MG63 (cell line): ENCODE results near the gene PCBP2. TPM values are rescaled to one million over a fixed set of nuclear protein-coding genes. Genes with fewer than 3 reads are reported as not detected.
"Not testable (repeated sequence)": the region's sequence is repeated elsewhere in the genome, so short reads cannot be mapped to it uniquely, and the experiment has no call there.

Experiments
- DNase-seq: peaks from one replicate; pipeline ENCODE4 v3.0.0-alpha.2; 2020
- H3K27me3 ChIP-seq: fragments of 250-450 bp; sonication (Bioruptor Pico); 2 replicates; pipeline ENCODE4 v1.5.1; 2020; ENCODE audit warnings: mild to moderate bottlenecking, moderate library complexity
- H3K36me3 ChIP-seq: fragments of 250-450 bp; sonication (Bioruptor Pico); 2 replicates; pipeline ENCODE4 v1.5.1; 2020; ENCODE audit warnings: mild to moderate bottlenecking, moderate library complexity
- H3K4me3 ChIP-seq: fragments of 250-450 bp; sonication (Bioruptor Pico); 2 replicates; pipeline ENCODE4 v1.5.1; 2020; ENCODE audit warnings: mild to moderate bottlenecking, moderate library complexity
- H3K9me3 ChIP-seq: fragments of 250-450 bp; sonication (Bioruptor Pico); 2 replicates; pipeline ENCODE4 v1.5.1; 2020; ENCODE audit warnings: mild to moderate bottlenecking, moderate library complexity
- total RNA-seq: library from RNA; depleted of rRNA; stranded (reverse); fragments of >200 nt; shearing (Covaris generic); gene quantifications from 2 replicates; pipeline ENCODE4 v1.2.3, GENCODE V29; 2014; ENCODE audit warnings: low replicate concordance

PCBP2 gene
- total RNA-seq, 1 experiment from 2014 or later, result 279 TPM

DNA sequence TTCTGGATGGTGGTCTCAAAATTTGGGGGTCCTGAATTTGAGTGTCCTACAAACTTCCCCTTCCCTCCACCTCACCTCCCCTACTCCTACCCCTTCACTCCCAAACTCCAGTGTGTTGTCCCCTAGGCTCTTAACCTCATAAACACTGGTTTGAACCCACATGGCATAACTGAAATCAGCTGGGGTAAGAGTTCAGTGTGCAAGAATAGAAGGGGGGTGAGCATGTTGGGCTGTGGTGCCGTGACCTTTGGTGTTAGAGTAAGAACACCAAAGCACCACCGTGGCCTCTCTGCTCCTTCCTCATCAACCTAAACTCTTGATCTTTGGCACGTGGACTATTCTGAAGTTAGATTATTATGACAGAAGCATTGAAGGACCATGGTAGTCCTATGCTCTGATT lies 11.0 kb downstream of the PCBP2 start:
- DNase-seq, result no peak
- no peaks in the 10 kb centered on the region for H3K27me3 ChIP-seq
- H3K4me3 ChIP-seq, result no peak overlapping the region
- H3K36me3 ChIP-seq, result peaks cover 97% of the 10 kb centered on the region
- H3K9me3 ChIP-seq, result no peaks in the 10 kb centered on the region

DNA sequence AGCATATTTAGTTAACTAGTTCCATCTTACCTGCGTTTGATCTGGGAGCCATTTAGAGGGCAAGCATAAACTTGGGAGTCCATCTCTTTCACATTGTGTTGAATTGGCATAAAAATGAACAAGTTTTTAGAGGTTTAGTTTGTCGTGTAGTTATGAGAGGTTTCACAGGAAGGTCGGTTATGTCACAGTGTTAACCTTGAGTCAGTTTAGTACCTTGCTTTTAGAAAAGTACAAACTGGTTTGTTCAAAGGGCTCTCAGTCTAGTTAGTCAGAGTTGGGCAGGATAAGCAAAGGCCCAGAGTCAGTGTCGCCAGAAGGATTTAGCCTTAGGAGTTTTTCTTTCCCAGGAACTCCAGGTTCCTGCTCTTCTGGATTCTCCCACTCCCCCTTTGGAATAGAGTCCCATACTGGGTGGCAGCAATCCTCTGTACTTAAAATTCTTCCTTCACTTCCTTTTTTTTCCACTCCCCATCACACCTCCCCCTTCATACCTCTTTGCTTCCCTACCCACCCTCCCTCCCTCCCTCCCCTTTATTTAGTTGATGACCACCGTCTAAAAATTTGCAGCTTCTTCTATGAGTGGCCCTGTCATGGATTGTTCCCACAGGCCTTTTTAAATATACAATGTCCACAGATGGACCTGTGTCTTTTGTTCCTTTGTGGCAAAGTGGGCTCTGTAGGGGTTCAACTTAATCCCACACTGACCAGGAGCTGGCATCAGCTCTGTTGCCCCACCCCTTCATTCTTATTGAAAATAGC lies 12.1 kb downstream of the PCBP2 start:
- no peak overlapping the region for H3K4me3 ChIP-seq
- H3K36me3 ChIP-seq, result peaks cover 97% of the 10 kb centered on the region
- no peak for DNase-seq
- H3K9me3 ChIP-seq, result no peaks in the 10 kb centered on the region
- no peaks in the 10 kb centered on the region for H3K27me3 ChIP-seq

- H3K27me3 ChIP-seq, result no peaks in the 10 kb centered on the region
- no peak for DNase-seq
- peaks cover 97% of the 10 kb centered on the region for H3K36me3 ChIP-seq
- H3K4me3 ChIP-seq, result no peak overlapping the region
- no peaks in the 10 kb centered on the region for H3K9me3 ChIP-seq
Observed at GRCh38 chr12:53464685-53465418, 12.9 kb downstream of the PCBP2 start.

GRCh38 chr12:53465679-53466078 lies 13.8 kb downstream of the PCBP2 start:
- Histone ChIP-seq H3K36me3 (peaks cover 97% of the 10 kb centered on the region), H3K9me3 (no peaks in the 10 kb centered on the region), H3K27me3 (no peaks in the 10 kb centered on the region), H3K4me3 (no peak overlapping the region)
- DNase-seq, result no peak

DNA sequence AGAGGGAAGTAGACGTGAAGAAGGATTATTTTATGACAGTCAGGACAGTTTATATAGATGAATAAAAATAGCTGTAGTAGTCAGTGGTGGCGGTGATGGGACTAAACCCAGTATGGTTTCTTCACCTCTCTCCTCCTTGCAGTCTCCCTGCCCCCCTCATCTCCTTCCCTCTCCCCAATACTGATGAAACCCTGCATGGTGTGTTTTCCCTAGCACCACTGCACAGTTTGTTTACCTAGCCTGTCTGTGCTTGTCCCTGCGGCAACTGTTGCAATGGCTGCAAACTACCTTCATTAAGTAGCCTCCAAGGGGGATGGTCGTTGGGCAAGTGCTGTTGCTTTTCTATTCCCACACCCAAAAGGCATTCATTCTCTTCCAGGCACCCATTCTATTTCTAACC lies 14.7 kb downstream of the PCBP2 start:
- Histone ChIP-seq H3K4me3 (no peak overlapping the region), H3K27me3 (no peaks in the 10 kb centered on the region), H3K9me3 (no peaks in the 10 kb centered on the region), H3K36me3 (peaks cover 94% of the 10 kb centered on the region)
- no peak for DNase-seq

GRCh38 chr12:53467082-53467481 lies 15.2 kb downstream of the PCBP2 start:
- no peak for DNase-seq
- Histone ChIP-seq H3K36me3 (peaks cover 94% of the 10 kb centered on the region), H3K27me3 (no peaks in the 10 kb centered on the region), H3K4me3 (no peak overlapping the region), H3K9me3 (no peaks in the 10 kb centered on the region)

GRCh38 chr12:53467880-53468279 lies 16.0 kb downstream of the PCBP2 start:
- Histone ChIP-seq H3K4me3 (no peak overlapping the region), H3K27me3 (no peaks in the 10 kb centered on the region), H3K36me3 (peaks cover 94% of the 10 kb centered on the region), H3K9me3 (no peaks in the 10 kb centered on the region)
- DNase-seq, result no peak

DNA sequence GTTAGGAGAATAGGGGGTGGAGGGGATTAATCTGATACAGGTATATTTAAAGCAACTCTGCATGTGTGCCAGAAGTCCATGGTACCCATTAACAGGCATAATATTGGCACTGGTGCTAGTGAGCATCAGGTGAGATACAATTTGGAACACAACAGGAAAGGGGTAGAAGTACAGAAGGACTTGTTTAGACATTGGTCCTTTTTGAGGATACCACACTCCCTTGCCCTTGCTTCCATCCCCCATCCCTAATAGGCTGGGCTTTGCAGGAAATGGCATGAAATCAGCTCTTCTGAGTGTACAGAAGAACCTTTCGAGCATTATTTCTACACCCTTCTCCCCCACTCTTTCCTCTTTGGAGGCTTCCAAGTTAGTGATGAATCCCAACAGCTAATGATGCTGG lies 16.4 kb downstream of the PCBP2 start:
- H3K27me3 ChIP-seq, result no peaks in the 10 kb centered on the region
- H3K4me3 ChIP-seq, result no peak overlapping the region
- no peak for DNase-seq
- H3K9me3 ChIP-seq, result no peaks in the 10 kb centered on the region
- H3K36me3 ChIP-seq, result peaks cover 94% of the 10 kb centered on the region

DNA sequence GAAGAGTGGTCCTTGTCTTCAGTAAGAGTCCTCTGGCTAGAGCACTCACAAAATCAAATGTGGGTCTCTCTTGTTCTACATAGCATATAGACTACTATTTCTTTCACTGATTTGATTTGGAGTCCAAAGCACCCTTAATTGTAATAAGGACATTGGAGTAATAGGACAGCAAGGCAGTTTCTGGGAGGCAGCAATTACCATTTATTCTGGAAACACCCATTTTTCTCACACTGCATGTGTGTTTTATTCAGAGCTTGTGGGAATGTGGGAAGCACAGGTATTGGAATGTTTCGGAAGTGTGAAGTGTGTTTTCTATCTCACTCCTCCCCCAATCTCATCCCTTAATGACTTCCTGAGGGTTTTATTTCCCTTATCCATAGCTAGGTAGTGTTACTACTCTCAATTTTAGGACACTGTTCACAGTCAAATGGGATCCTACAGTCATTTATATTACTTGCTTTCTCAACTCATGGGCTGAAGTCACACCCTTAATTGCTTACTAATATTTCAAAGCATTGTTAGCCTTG lies 20.2 kb downstream of the PCBP2 start:
- Histone ChIP-seq H3K9me3 (no peaks in the 10 kb centered on the region), H3K4me3 (no peak overlapping the region), H3K27me3 (no peaks in the 10 kb centered on the region), H3K36me3 (peaks cover 96% of the 10 kb centered on the region)
- DNase-seq, result no peak

- H3K36me3 ChIP-seq, result peaks cover 97% of the 10 kb centered on the region
- H3K27me3 ChIP-seq, result no peaks in the 10 kb centered on the region
- H3K4me3 ChIP-seq, result no peak overlapping the region
- no peak for DNase-seq
- no peaks in the 10 kb centered on the region for H3K9me3 ChIP-seq
Observed at GRCh38 chr12:53474077-53474476, 22.2 kb downstream of the PCBP2 start.

- Histone ChIP-seq H3K36me3 (peaks cover 95% of the 10 kb centered on the region), H3K27me3 (no peaks in the 10 kb centered on the region), H3K4me3 (no peak overlapping the region), H3K9me3 (no peaks in the 10 kb centered on the region)
- no peak for DNase-seq
Observed at GRCh38 chr12:53474819-53475218, 22.9 kb downstream of the PCBP2 start.

GRCh38 chr12:53476769-53477209 lies 24.9 kb downstream of the PCBP2 start:
- Histone ChIP-seq H3K36me3 (peaks cover 93% of the 10 kb centered on the region), H3K27me3 (no peaks in the 10 kb centered on the region), H3K4me3 (no peak overlapping the region), H3K9me3 (no peaks in the 10 kb centered on the region)
- DNase-seq, result no peak

GRCh38 chr12:53478865-53479264 lies 27.0 kb downstream of the PCBP2 start:
- Histone ChIP-seq H3K36me3 (peaks cover 92% of the 10 kb centered on the region), H3K9me3 (no peaks in the 10 kb centered on the region), H3K4me3 (no peak overlapping the region), H3K27me3 (no peaks in the 10 kb centered on the region)
- no peak for DNase-seq

DNA sequence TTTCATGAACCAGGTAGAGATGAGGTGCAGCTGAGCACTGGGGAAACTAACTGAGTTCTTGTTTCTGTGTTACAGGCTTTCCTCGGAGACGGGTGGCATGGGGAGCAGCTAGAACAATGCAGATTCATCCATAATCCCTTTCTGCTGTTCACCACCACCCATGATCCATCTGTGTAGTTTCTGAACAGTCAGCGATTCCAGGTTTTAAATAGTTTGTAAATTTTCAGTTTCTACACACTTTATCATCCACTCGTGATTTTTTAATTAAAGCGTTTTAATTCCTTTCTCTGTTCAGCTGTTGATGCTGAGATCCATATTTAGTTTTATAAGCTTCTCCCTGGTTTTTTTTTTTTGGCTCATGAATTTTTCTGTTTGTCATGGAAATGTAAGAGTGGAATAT lies 27.4 kb downstream of the PCBP2 start:
- DNase-seq, result no peak
- no peaks in the 10 kb centered on the region for H3K27me3 ChIP-seq
- peaks cover 92% of the 10 kb centered on the region for H3K36me3 ChIP-seq
- no peaks in the 10 kb centered on the region for H3K9me3 ChIP-seq
- H3K4me3 ChIP-seq, result no peak overlapping the region

DNA sequence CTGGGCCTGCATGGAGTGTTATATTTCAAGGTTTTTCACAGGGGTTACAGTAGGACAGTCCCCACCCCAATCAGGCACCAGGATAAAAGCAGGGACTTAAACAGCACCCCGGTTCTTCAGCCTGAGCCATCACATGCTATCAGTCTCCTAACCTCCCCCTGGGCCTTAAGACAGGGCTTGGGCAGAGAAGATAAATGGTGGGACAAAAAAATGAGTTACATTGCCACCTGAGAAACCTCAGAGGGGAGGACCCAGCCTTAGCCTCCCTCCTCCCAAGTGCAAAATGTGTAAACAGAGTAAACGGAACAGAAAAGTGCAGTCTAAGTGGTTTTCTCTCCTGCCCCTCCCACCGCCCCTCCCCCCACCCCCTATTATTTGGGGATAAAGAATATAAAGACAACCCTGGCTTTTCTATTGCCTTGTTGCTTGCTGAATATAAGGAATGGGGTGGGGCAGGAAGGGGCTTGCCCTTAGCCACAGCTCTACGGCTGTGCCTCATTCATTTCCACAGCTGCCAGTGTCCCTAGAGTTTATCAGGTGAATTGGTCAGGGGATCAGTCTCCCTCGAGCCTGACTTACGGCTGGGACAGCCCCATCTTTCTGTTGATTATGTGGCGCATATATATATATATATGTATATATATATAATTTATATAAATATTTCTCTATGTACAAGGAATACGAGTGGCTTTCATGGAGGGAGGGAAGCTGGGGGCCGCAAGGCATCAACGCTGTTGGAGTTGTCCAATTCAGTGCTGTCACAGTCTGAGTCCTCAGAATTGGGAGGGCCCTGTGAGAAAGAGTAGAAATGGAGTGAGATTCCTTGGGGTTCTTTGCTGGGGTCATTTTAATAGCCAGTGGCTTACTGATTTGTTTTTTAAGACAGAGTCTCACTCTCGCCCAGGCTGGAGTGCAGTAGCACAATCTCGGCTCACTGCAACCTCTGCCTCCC lies 28.9 kb downstream of the PCBP2 start:
- peaks cover 83% of the 10 kb centered on the region for H3K36me3 ChIP-seq

GRCh38 chr12:53481458-53481857 lies 29.6 kb downstream of the PCBP2 start:
- DNase-seq, result not testable (repeated sequence)

More for the DNA sequence above, 28.9 kb downstream of the PCBP2 start:
- H3K27me3 ChIP-seq, result no peaks in the 10 kb centered on the region
- no peak for DNase-seq
- no peak overlapping the region for H3K4me3 ChIP-seq
- H3K9me3 ChIP-seq, result no peaks in the 10 kb centered on the region

More at GRCh38 chr12:53481458-53481857, 29.6 kb downstream of the PCBP2 start:
- H3K4me3 ChIP-seq, H3K9me3 ChIP-seq, H3K27me3 ChIP-seq: not testable (repeated sequence)
- peaks cover 78% of the 10 kb centered on the region for H3K36me3 ChIP-seq
